WTC11 (cell line): ENCODE measurements around the gene KRT79. TPM values are rescaled to one million over a fixed set of nuclear protein-coding genes. Genes with fewer than 3 reads are reported as not detected.

Experiments used
- ATAC-seq: fragments of 200-7000 bp; cut with Tn5 transposase; 2 replicates; pipeline ENCODE4 v1.10.0; 2021; ENCODE audit warnings: mild to moderate bottlenecking, moderate library complexity
- CTCF ChIA-PET: fragments of 300-600 bp; sonication (Branson Sonifier 250); formaldehyde crosslinking; loops from one replicate; lab custom pipeline; 2021; ENCODE audit warnings: antibody characterized with exemption; lab: Charles Lee
- POLR2A ChIA-PET: fragments of 350-600 bp; sonication (Branson Sonifier 250); formaldehyde crosslinking; loops from one replicate; lab custom pipeline; 2021; ENCODE audit warnings: antibody characterized with exemption; lab: Charles Lee
- DNase-seq: peaks from one replicate; pipeline ENCODE4 v3.0.0; 2021; ENCODE audit warnings: low spot score
- H3K27ac Mint-ChIP-seq: 2 replicates; pipeline ENCODE4 v1.8.0; 2021; ENCODE audit warnings: mixed read lengths
- H3K27me3 Mint-ChIP-seq: 2 replicates; pipeline ENCODE4 v1.8.0; 2021; ENCODE audit warnings: low read depth, mild to moderate bottlenecking, moderate library complexity, mixed read lengths
- H3K36me3 Mint-ChIP-seq: 2 replicates; pipeline ENCODE4 v1.8.0; 2021; ENCODE audit warnings: mixed read lengths
- H3K4me1 Mint-ChIP-seq: 2 replicates; pipeline ENCODE4 v1.8.0; 2022; ENCODE audit warnings: mixed read lengths
- H3K4me3 Mint-ChIP-seq: 2 replicates; pipeline ENCODE4 v1.8.0; 2021; ENCODE audit warnings: mild to moderate bottlenecking, moderate library complexity, mixed read lengths
- H3K9me3 Mint-ChIP-seq: 2 replicates; pipeline ENCODE4 v1.8.0; 2021; ENCODE audit warnings: mixed read lengths
- ATF1 ChIP-seq: sonication (generic); formaldehyde crosslinking; IDR thresholded peaks from 2 replicates; pipeline ENCODE4 v1.8.1; 2023; ENCODE audit warnings: mild to moderate bottlenecking, moderate library complexity, missing genetic modification reagents
- CTCF ChIP-seq: fragments of 200-600 bp; IDR thresholded peaks from 2 replicates; pipeline ENCODE4 v1.8.0; 2022; ENCODE audit warnings: antibody characterized with exemption
- E2F1 ChIP-seq: sonication (generic); formaldehyde crosslinking; IDR thresholded peaks from 2 replicates; pipeline ENCODE4 v1.8.0; 2022; ENCODE audit warnings: mild to moderate bottlenecking, missing genetic modification reagents
- ELF4 ChIP-seq: sonication (generic); formaldehyde crosslinking; IDR thresholded peaks from 2 replicates; pipeline ENCODE4 v1.8.1; 2022; ENCODE audit warnings: low read depth, mild to moderate bottlenecking, moderate library complexity, missing genetic modification reagents
- EMX1 ChIP-seq: fragments of 250-450 bp; sonication (Bioruptor Pico); IDR thresholded peaks from 2 replicates; pipeline ENCODE4 v1.8.0; 2021; ENCODE audit warnings: mild to moderate bottlenecking
- ETV6 ChIP-seq: sonication (generic); formaldehyde crosslinking; IDR thresholded peaks from 2 replicates; pipeline ENCODE4 v1.8.1; 2022; ENCODE audit warnings: mild to moderate bottlenecking, missing genetic modification reagents
- FOXK1 ChIP-seq: sonication (generic); formaldehyde crosslinking; IDR thresholded peaks from 2 replicates; pipeline ENCODE4 v1.8.0; 2022; ENCODE audit warnings: mild to moderate bottlenecking, moderate library complexity, missing genetic modification reagents
- GABPB1 ChIP-seq: sonication (generic); formaldehyde crosslinking; IDR thresholded peaks from 2 replicates; pipeline ENCODE4 v1.8.1; 2023; ENCODE audit warnings: mild to moderate bottlenecking, missing genetic modification reagents
- GTF2I ChIP-seq: fragments of 250-450 bp; sonication (Bioruptor Pico); conservative IDR thresholded peaks from 2 replicates; pipeline ENCODE4 v1.4.0; 2021; ENCODE audit warnings: mild to moderate bottlenecking
- JAZF1 ChIP-seq: fragments of 250-450 bp; sonication (Bioruptor Pico); IDR thresholded peaks from 2 replicates; pipeline ENCODE4 v1.9.0; 2021; ENCODE audit warnings: moderate library complexity, mild to moderate bottlenecking, inconsistent platforms
- JUN ChIP-seq: sonication (generic); formaldehyde crosslinking; IDR thresholded peaks from 2 replicates; pipeline ENCODE4 v1.8.0; 2023; ENCODE audit warnings: mild to moderate bottlenecking, missing genetic modification reagents
- MLX ChIP-seq: sonication (generic); formaldehyde crosslinking; IDR thresholded peaks from 2 replicates; pipeline ENCODE4 v1.8.1; 2023; ENCODE audit warnings: mild to moderate bottlenecking, missing genetic modification reagents, moderate library complexity
- MXD4 ChIP-seq: fragments of 250-450 bp; sonication (Bioruptor Pico); IDR thresholded peaks from 2 replicates; pipeline ENCODE4 v1.8.0; 2021; ENCODE audit warnings: mild to moderate bottlenecking, moderate library complexity, borderline replicate concordance
- PRRX2 ChIP-seq: fragments of 250-450 bp; sonication (Bioruptor Pico); IDR thresholded peaks from 2 replicates; pipeline ENCODE4 v1.8.0; 2021; ENCODE audit warnings: mild to moderate bottlenecking
- TEAD4 ChIP-seq: sonication (generic); formaldehyde crosslinking; IDR thresholded peaks from 2 replicates; pipeline ENCODE4 v1.8.0; 2022; ENCODE audit warnings: mild to moderate bottlenecking, missing genetic modification reagents
- TP53 ChIP-seq: sonication (generic); formaldehyde crosslinking; IDR thresholded peaks from 2 replicates; pipeline ENCODE4 v1.8.1; 2023; ENCODE audit warnings: mild to moderate bottlenecking, missing genetic modification reagents
- USF1 ChIP-seq: sonication (generic); formaldehyde crosslinking; IDR thresholded peaks from 2 replicates; pipeline ENCODE4 v1.8.0; 2022; ENCODE audit warnings: mild to moderate bottlenecking, missing genetic modification reagents
- ZNF219 ChIP-seq: sonication (generic); formaldehyde crosslinking; IDR thresholded peaks from 2 replicates; pipeline ENCODE4 v1.8.0; 2023; ENCODE audit warnings: missing genetic modification reagents, mild to moderate bottlenecking, borderline replicate concordance
- ZNF416 ChIP-seq: fragments of 250-450 bp; sonication (Bioruptor Pico); IDR thresholded peaks from 2 replicates; pipeline ENCODE4 v1.9.0; 2021; ENCODE audit warnings: mild to moderate bottlenecking, inconsistent platforms
- ZNF423 ChIP-seq: fragments of 250-450 bp; sonication (Bioruptor Pico); IDR thresholded peaks from 2 replicates; pipeline ENCODE4 v2.1.2; 2022; ENCODE audit warnings: mild to moderate bottlenecking, moderate library complexity
- ZNF425 ChIP-seq: fragments of 250-450 bp; sonication (Bioruptor Pico); conservative IDR thresholded peaks from 2 replicates; pipeline ENCODE4 v1.9.0; 2021; ENCODE audit warnings: mild to moderate bottlenecking
- total RNA-seq: library from RNA; stranded (reverse); gene quantifications from 3 replicates; pipeline ENCODE4 v1.2.3, GENCODE V29; 2021
- TF ChIP-seq, protein P1 (sequence below): fragments of 250-450 bp; sonication (Bioruptor Pico); IDR thresholded peaks from 2 replicates; pipeline ENCODE4 v1.9.0; 2021; ENCODE audit warnings: mild to moderate bottlenecking, borderline replicate concordance
- TF ChIP-seq, protein P2 (sequence below): sonication (generic); formaldehyde crosslinking; IDR thresholded peaks from 2 replicates; pipeline ENCODE4 v1.8.1; 2022; ENCODE audit warnings: missing genetic modification reagents, borderline replicate concordance

The KRT79 gene
- total RNA-seq, 1 experiment from 2014 or later = not detected

DNA sequence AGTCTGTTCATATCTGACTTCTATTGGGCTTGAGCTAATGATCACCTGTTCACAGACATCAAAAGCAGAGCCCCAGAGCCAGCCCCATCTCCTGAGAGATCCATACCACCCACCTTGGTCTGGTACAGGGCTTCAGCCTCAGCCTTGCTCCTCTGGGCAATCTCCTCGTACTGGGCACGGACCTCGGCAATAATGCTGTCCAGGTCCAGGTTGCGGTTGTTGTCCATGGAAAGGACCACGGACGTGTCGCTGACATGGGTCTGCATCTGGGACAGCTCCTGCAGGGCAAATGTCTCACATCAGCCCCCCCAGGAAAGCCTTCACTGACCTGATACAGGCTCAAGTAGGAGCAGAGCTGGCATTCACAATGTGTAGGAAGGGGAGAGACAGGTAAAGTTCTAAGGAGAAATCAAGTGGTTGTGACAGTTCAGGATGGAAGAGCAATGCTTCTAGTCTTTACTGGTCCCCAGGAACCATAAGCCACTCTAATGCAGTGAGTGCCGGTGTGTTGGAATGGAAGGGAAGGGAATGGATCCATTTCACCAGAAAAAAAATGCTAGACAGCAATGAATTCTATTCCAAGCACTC is 25.4 kb downstream of the KRT79 start (continued):
- no peak for TF ChIP-seq CTCF
- TF ChIP-seq ATF1 (CRISPR knock-in tag) = no peak
- no peak for TF ChIP-seq MXD4 (CRISPR knock-in tag)
- TF ChIP-seq ZNF219 = no peak
- TF ChIP-seq TEAD4 (CRISPR knock-in tag) = no peak
- no peak for TF ChIP-seq GABPB1 (CRISPR knock-in tag)

DNA sequence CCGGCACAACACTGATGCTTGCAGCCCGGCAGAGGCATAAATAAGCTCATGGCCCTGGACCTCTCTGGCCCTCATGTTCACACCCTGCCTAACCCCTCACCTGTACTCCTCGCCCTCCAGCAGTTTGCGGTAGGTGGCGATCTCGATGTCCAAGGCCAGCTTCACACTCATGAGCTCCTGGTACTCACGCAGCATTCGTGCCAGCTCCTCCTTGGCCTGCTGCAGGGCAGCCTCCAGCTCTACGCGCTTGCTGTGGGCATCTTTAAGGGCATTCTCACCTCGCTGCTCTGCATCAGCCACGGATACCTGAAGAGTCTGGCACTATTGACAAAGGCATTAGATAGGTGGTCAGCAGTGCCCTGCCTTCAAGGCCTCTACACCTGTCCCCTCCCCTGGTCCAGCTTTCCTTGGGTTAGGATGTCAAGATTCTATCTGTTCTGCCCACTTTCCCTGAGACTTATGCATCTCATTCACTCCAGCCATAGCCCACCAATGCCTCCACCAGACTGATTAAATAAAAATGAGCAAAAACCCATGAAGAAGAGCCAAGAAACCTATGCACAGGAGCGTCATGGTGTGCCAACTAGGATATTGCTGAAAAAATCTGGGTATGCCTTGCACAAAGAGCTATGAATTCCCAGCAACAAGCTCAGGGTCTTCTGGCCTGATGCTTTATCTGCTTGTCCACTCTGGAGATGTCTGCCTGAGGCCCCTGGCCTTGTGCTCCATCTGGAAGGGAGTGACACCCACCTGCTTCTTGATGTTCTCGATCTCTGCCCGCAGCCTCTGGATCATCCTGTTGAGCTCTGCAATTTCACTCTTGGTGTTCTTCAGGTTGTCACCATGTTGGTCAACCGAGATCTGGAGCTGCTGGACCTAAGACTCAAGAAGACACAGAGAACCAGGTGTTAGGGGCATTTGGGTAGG is 26.3 kb downstream of the KRT79 start:
- H3K4me1 Mint-ChIP-seq = peaks cover 22% of the 10 kb centered on the region
- no peak overlapping the region for H3K4me3 Mint-ChIP-seq
- no peak for DNase-seq
- no peaks in the 10 kb centered on the region for H3K36me3 Mint-ChIP-seq
- no peak; the same call in 1 of the 2 replicates for ATAC-seq
- no peak overlapping the region for H3K27ac Mint-ChIP-seq
- peaks cover 2% of the 10 kb centered on the region; the same call in 1 of the 2 replicates for H3K27me3 Mint-ChIP-seq
- ChIA-PET POLR2A (interaction anchor here (1.1 kb wide), 1 partner anchor 72 kb away, joined by 4 read pairs; no protein-coding TSS in a partner anchor), CTCF (interaction anchor here (0.5 to 1.9 kb wide), 5 partner anchors 58 to 134 kb away, joined by 3 to 13 read pairs (median 4); no protein-coding TSS in a partner anchor)
- H3K9me3 Mint-ChIP-seq = no peaks in the 10 kb centered on the region
- no peak for TF ChIP-seq GTF2I (CRISPR knock-in tag)
- TF ChIP-seq ELF4 (CRISPR knock-in tag) = no peak
- no peak for TF ChIP-seq JUN (CRISPR knock-in tag)
- TF ChIP-seq, protein P1, sequence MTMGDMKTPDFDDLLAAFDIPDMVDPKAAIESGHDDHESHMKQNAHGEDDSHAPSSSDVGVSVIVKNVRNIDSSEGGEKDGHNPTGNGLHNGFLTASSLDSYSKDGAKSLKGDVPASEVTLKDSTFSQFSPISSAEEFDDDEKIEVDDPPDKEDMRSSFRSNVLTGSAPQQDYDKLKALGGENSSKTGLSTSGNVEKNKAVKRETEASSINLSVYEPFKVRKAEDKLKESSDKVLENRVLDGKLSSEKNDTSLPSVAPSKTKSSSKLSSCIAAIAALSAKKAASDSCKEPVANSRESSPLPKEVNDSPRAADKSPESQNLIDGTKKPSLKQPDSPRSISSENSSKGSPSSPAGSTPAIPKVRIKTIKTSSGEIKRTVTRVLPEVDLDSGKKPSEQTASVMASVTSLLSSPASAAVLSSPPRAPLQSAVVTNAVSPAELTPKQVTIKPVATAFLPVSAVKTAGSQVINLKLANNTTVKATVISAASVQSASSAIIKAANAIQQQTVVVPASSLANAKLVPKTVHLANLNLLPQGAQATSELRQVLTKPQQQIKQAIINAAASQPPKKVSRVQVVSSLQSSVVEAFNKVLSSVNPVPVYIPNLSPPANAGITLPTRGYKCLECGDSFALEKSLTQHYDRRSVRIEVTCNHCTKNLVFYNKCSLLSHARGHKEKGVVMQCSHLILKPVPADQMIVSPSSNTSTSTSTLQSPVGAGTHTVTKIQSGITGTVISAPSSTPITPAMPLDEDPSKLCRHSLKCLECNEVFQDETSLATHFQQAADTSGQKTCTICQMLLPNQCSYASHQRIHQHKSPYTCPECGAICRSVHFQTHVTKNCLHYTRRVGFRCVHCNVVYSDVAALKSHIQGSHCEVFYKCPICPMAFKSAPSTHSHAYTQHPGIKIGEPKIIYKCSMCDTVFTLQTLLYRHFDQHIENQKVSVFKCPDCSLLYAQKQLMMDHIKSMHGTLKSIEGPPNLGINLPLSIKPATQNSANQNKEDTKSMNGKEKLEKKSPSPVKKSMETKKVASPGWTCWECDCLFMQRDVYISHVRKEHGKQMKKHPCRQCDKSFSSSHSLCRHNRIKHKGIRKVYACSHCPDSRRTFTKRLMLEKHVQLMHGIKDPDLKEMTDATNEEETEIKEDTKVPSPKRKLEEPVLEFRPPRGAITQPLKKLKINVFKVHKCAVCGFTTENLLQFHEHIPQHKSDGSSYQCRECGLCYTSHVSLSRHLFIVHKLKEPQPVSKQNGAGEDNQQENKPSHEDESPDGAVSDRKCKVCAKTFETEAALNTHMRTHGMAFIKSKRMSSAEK (CRISPR knock-in tag) = no peak
- TF ChIP-seq ZNF423 = no peak
- TF ChIP-seq E2F1 = no peak
- no peak for TF ChIP-seq MLX (CRISPR knock-in tag)
- TF ChIP-seq JAZF1 = no peak
- TF ChIP-seq ZNF416 = no peak
- TF ChIP-seq, protein P2, sequence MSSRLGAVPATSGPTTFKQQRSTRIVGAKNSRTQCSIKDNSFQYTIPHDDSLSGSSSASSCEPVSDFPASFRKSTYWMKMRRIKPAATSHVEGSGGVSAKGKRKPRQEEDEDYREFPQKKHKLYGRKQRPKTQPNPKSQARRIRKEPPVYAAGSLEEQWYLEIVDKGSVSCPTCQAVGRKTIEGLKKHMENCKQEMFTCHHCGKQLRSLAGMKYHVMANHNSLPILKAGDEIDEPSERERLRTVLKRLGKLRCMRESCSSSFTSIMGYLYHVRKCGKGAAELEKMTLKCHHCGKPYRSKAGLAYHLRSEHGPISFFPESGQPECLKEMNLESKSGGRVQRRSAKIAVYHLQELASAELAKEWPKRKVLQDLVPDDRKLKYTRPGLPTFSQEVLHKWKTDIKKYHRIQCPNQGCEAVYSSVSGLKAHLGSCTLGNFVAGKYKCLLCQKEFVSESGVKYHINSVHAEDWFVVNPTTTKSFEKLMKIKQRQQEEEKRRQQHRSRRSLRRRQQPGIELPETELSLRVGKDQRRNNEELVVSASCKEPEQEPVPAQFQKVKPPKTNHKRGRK (CRISPR knock-in tag) = no peak
- no peak for TF ChIP-seq EMX1
- no peak for TF ChIP-seq TP53 (CRISPR knock-in tag)
- no peak for TF ChIP-seq ZNF425 (CRISPR knock-in tag)
- no peak for TF ChIP-seq FOXK1 (CRISPR knock-in tag)
- TF ChIP-seq USF1 (CRISPR knock-in tag) = no peak
- TF ChIP-seq PRRX2 = no peak
- no peak for TF ChIP-seq ETV6 (CRISPR knock-in tag)
